Right kidney (tissue), 1 donor: ENCODE measurements around the gene RLIM.

Source experiments
- DNase-seq: peaks from one replicate; pipeline ENCODE4 v3.0.0-alpha.2; 2016

The RLIM gene

DNA sequence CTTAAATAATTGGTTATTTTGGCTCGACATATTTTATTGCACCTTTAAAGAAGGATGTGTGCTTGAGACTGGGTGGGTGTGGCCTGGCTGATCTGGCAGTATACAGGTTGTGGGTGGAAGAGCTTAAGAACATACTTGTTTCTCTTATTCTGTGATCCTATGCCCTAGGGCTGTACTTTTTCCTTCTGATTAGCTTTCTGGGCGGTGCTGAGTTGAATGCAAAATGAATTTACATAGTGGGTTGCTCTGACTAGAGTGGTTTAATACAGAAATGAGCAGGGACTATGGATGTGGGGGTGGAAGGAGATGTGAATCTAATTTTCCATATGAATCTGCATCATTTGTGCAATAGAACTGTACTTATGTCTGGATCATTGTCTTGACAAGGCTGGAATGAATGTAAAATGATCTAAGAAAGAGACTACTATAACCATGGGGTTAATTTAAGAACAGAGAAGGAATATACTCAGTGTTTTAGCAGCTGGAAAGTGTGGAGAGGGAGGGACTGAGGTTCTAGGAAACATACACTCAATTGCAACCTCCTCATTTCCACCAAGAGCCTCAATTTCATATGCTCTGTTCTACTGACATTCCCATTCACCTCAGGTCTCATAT lies 73.7 kb downstream of the RLIM start:
- no peak for DNase-seq

DNA sequence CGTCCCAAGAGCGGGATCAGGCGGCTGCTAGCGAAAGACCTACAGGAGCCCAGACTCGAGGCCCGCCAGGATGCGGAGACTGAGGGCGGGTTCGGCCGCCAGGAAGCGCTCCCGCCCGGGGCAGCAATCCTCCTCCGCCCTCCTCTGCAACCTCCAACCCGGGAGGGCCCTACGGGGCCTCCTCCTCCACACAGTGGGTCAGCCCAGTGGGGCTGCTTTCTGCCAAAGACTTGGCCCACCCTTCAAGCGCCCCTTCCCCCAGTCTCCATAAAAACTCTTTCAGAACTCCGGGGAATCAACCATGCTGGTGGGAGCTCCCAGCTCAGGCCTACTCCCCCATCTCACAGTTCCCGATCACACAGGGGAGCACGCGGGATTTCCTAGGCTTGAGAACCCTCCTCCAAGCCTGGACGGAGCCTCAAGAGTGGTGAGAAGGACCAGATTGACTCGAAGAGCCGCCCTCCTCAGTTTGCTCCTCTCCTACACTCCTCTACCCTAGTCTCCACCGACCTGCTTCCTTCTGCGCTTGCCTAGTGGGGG lies 77.5 kb downstream of the RLIM start:
- no peak for DNase-seq

DNA sequence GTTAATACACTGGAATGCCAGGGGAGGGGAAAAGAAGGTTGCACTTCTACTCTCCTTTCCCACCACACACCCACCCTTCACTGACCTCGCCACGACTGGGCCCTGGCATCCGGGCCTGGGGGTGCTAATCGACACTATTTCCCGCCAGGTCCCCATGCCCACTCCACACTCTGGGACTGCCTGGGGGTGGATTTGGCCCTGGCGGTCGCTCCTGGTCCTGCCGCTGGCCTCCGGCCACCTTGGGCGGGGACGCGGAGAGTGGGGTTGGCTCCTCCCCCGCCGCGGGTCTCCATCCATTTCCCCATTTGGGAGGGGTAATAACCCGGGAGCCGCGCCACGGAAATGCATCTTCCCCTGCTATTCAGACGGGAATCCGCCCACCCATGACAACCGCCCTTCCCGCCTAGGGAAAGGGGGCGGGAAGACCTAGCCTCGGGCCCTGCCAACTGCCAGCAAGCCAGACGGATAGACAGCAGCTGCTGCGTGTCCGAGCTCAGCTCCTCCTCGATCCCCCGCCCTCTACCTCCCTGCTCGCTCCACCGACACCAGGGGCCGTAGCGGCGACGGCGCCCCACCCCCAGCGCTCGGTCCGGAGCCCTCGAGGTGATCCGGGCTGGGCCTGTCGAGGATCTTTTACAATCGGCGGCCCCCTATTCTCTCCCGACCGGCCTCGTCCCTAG lies 78.1 kb downstream of the RLIM start:
- peak; percentile 88 for DNase-seq

DNA sequence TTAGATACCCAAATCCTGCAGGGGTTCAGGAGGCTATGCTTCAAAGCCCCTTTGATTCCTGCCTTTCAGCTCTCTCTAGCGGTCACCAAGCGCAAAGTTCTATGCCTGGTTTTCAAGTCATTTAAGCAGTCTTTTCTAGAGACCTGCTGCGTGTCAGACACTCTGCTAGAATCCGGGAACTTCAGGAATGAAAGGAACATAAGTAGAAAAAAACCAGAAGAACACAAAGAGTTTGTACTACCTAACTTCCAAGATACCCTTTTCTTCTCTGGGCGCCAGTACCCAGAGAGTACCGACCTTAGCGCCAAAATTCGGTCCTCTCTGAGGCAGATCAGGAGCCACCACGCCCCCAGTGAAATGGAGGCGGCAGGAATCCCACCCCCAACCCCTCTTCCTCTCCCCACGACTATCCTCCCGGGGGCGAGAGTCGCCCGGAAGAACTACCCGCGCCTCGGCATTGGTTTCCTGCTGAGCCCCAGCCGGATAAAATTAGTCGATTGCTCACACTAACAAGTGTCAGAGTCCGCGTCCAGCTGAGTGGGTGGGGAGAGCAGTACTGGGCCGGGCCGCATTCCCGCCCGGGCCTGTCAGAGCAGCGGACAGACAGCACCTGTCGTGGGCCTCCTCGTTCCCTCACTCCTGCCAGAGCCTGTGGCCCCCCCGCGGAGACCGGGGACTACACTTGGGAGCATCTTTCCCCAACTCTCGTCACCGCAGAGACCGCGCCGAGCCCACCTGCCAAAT lies 78.8 kb downstream of the RLIM start:
- peak; percentile 67 for DNase-seq
